WTC11 (cell line): ENCODE measurements around the gene ZNF426. TPM values are rescaled to one million over a fixed set of nuclear protein-coding genes. Genes with fewer than 3 reads are reported as not detected.

Experiments used
- ATAC-seq: fragments of 200-7000 bp; cut with Tn5 transposase; 2 replicates; pipeline ENCODE4 v1.10.0; 2021; ENCODE audit warnings: mild to moderate bottlenecking, moderate library complexity
- CTCF ChIA-PET: fragments of 300-600 bp; sonication (Branson Sonifier 250); formaldehyde crosslinking; loops from one replicate; lab custom pipeline; 2021; ENCODE audit warnings: antibody characterized with exemption; lab: Charles Lee
- POLR2A ChIA-PET: fragments of 350-600 bp; sonication (Branson Sonifier 250); formaldehyde crosslinking; loops from one replicate; lab custom pipeline; 2021; ENCODE audit warnings: antibody characterized with exemption; lab: Charles Lee
- DNase-seq: peaks from one replicate; pipeline ENCODE4 v3.0.0; 2021; ENCODE audit warnings: low spot score
- H3K27ac Mint-ChIP-seq: 2 replicates; pipeline ENCODE4 v1.8.0; 2021; ENCODE audit warnings: mixed read lengths
- H3K27me3 Mint-ChIP-seq: 2 replicates; pipeline ENCODE4 v1.8.0; 2021; ENCODE audit warnings: low read depth, mild to moderate bottlenecking, moderate library complexity, mixed read lengths
- H3K36me3 Mint-ChIP-seq: 2 replicates; pipeline ENCODE4 v1.8.0; 2021; ENCODE audit warnings: mixed read lengths
- H3K4me1 Mint-ChIP-seq: 2 replicates; pipeline ENCODE4 v1.8.0; 2022; ENCODE audit warnings: mixed read lengths
- H3K4me3 Mint-ChIP-seq: 2 replicates; pipeline ENCODE4 v1.8.0; 2021; ENCODE audit warnings: mild to moderate bottlenecking, moderate library complexity, mixed read lengths
- H3K9me3 Mint-ChIP-seq: 2 replicates; pipeline ENCODE4 v1.8.0; 2021; ENCODE audit warnings: mixed read lengths
- AFF4 ChIP-seq: sonication (generic); formaldehyde crosslinking; IDR thresholded peaks from 2 replicates; pipeline ENCODE4 v1.8.1; 2023; ENCODE audit warnings: mild to moderate bottlenecking, missing genetic modification reagents, borderline replicate concordance
- CBFB ChIP-seq: sonication (generic); formaldehyde crosslinking; IDR thresholded peaks from 2 replicates; pipeline ENCODE4 v1.8.1; 2022; ENCODE audit warnings: mild to moderate bottlenecking, low read depth, missing genetic modification reagents
- CTCF ChIP-seq: fragments of 200-600 bp; IDR thresholded peaks from 2 replicates; pipeline ENCODE4 v1.8.0; 2022; ENCODE audit warnings: antibody characterized with exemption
- ERG ChIP-seq: fragments of 250-450 bp; sonication (Bioruptor Pico); IDR thresholded peaks from 2 replicates; pipeline ENCODE4 v1.8.0; 2021; ENCODE audit warnings: mild to moderate bottlenecking
- FOXK1 ChIP-seq: sonication (generic); formaldehyde crosslinking; IDR thresholded peaks from 2 replicates; pipeline ENCODE4 v1.8.0; 2022; ENCODE audit warnings: mild to moderate bottlenecking, moderate library complexity, missing genetic modification reagents
- GABPB1 ChIP-seq: sonication (generic); formaldehyde crosslinking; IDR thresholded peaks from 2 replicates; pipeline ENCODE4 v1.8.1; 2023; ENCODE audit warnings: mild to moderate bottlenecking, missing genetic modification reagents
- NFE2L1 ChIP-seq: sonication (generic); formaldehyde crosslinking; IDR thresholded peaks from 2 replicates; pipeline ENCODE4 v1.8.1; 2023; ENCODE audit warnings: missing genetic modification reagents
- NR2C2 ChIP-seq: sonication (generic); formaldehyde crosslinking; IDR thresholded peaks from 2 replicates; pipeline ENCODE4 v1.8.0; 2022; ENCODE audit warnings: mild to moderate bottlenecking, missing genetic modification reagents
- RELA ChIP-seq: sonication (generic); formaldehyde crosslinking; IDR thresholded peaks from 2 replicates; pipeline ENCODE4 v1.8.1; 2022; ENCODE audit warnings: missing genetic modification reagents, mild to moderate bottlenecking, borderline replicate concordance
- SP1 ChIP-seq: sonication (generic); formaldehyde crosslinking; conservative IDR thresholded peaks from 2 replicates; pipeline ENCODE4 v1.8.1; 2022; ENCODE audit warnings: missing genetic modification reagents
- STAT6 ChIP-seq: sonication (generic); formaldehyde crosslinking; conservative IDR thresholded peaks from 2 replicates; pipeline ENCODE4 v1.8.1; 2023; ENCODE audit warnings: mild to moderate bottlenecking, low read depth, missing genetic modification reagents, moderate library complexity
- TP53 ChIP-seq: sonication (generic); formaldehyde crosslinking; IDR thresholded peaks from 2 replicates; pipeline ENCODE4 v1.8.1; 2023; ENCODE audit warnings: mild to moderate bottlenecking, missing genetic modification reagents
- ZBTB21 ChIP-seq: sonication (generic); formaldehyde crosslinking; IDR thresholded peaks from 2 replicates; pipeline ENCODE4 v1.8.1; 2023; ENCODE audit warnings: mild to moderate bottlenecking, missing genetic modification reagents, borderline replicate concordance
- ZNF219 ChIP-seq: sonication (generic); formaldehyde crosslinking; IDR thresholded peaks from 2 replicates; pipeline ENCODE4 v1.8.0; 2023; ENCODE audit warnings: missing genetic modification reagents, mild to moderate bottlenecking, borderline replicate concordance
- ZNF425 ChIP-seq: fragments of 250-450 bp; sonication (Bioruptor Pico); conservative IDR thresholded peaks from 2 replicates; pipeline ENCODE4 v1.9.0; 2021; ENCODE audit warnings: mild to moderate bottlenecking
- total RNA-seq: library from RNA; stranded (reverse); gene quantifications from 3 replicates; pipeline ENCODE4 v1.2.3, GENCODE V29; 2021

The ZNF426 gene
- total RNA-seq, 1 experiment from 2014 or later, result 30.3 TPM

- TF ChIP-seq AFF4 (CRISPR knock-in tag), result no peak
- no peak for TF ChIP-seq RELA (CRISPR knock-in tag)
- no peak for TF ChIP-seq FOXK1 (CRISPR knock-in tag)
Measured at GRCh38 chr19:9500796-9501195, 37.6 kb downstream of the ZNF426 start (continued).

- Mint-ChIP-seq H3K9me3 (peaks cover 52% of the 10 kb centered on the region), H3K4me1 (no peaks in the 10 kb centered on the region), H3K27me3 (peaks cover 15% of the 10 kb centered on the region), H3K27ac (peak within 1 kb of the TSS; percentile 88; the same call in 1 of the 2 replicates), H3K4me3 (peak within 1 kb of the TSS; percentile 78), H3K36me3 (peaks cover 44% of the 10 kb centered on the region)
- DNase-seq (peak; percentile 59), ATAC-seq (peak; percentile 89)
- POLR2A ChIA-PET, result no interaction called here
- CTCF ChIA-PET, result interaction anchor here (0.9 kb wide), 1 partner anchor 309 kb away, joined by 3 read pairs; no protein-coding TSS in a partner anchor
- TF ChIP-seq CTCF, result peak; percentile 55; the same call in 1 of the 2 replicates
- no peak for TF ChIP-seq GABPB1 (CRISPR knock-in tag)
- TF ChIP-seq TP53 (CRISPR knock-in tag), result no peak
Measured at GRCh38 chr19:9498183-9498902, 40.1 kb downstream of the ZNF426 start, which contains the start of gene ZNF560. ZNF560 (minus strand) TSS chr19:9498616; CDS start chr19:9475313, 23,303 bp downstream.

- ChIA-PET CTCF (no interaction called here), POLR2A (no interaction called here)
- Mint-ChIP-seq H3K27me3 (peaks cover 2% of the 10 kb centered on the region; the same call in 1 of the 2 replicates), H3K36me3 (peaks cover 62% of the 10 kb centered on the region), H3K27ac (no peak overlapping the region), H3K4me1 (no peaks in the 10 kb centered on the region), H3K4me3 (no peak overlapping the region), H3K9me3 (peaks cover 62% of the 10 kb centered on the region)
- DNase-seq (no peak), ATAC-seq (no peak)
- TF ChIP-seq NFE2L1 (CRISPR knock-in tag) (no peak), ERG (CRISPR knock-in tag) (no peak), CBFB (CRISPR knock-in tag) (no peak)
Measured at GRCh38 chr19:9494096-9494495, 44.3 kb downstream of the ZNF426 start.

GRCh38 chr19:9487016-9487415 lies 51.4 kb downstream of the ZNF426 start:
- Mint-ChIP-seq H3K4me3 (no peak overlapping the region), H3K4me1 (no peaks in the 10 kb centered on the region), H3K27ac (no peak overlapping the region), H3K9me3 (peaks cover 72% of the 10 kb centered on the region), H3K36me3 (peaks cover 80% of the 10 kb centered on the region), H3K27me3 (peaks cover 12% of the 10 kb centered on the region)
- DNase-seq (no peak), ATAC-seq (no peak)
- CTCF ChIA-PET, result no interaction called here
- POLR2A ChIA-PET, result no interaction called here
- TF ChIP-seq NR2C2 (CRISPR knock-in tag) (no peak), SP1 (CRISPR knock-in tag) (no peak), ZNF219 (CRISPR knock-in tag) (no peak), ZNF425 (no peak), STAT6 (CRISPR knock-in tag) (no peak), ZBTB21 (CRISPR knock-in tag) (no peak)
